ACC112 (cell line): ENCODE data around the gene ITGAE.
"Not testable (repeated sequence)": the region's sequence is repeated elsewhere in the genome, so short reads cannot be mapped to it uniquely, and the experiment has no call there.

Experiments
- H2AFZ ChIP-seq: fragments of 200-600 bp; sonication (generic); one replicate; pipeline ENCODE4 v1.6.0; 2017; ENCODE audit warnings: antibody characterized with exemption, low read length; ENCODE audit not compliant: unreplicated experiment
- H3K27ac ChIP-seq: fragments of 200-600 bp; sonication (generic); 2 replicates; pipeline ENCODE4 v1.5.1; 2014; ENCODE audit warnings: low read depth, mild to moderate bottlenecking, antibody characterized with exemption, low read length, moderate library complexity
- H3K27me3 ChIP-seq: fragments of 200-600 bp; sonication (generic); 2 replicates; pipeline ENCODE4 v1.6.1; 2014; ENCODE audit warnings: mild to moderate bottlenecking, antibody characterized with exemption, low read length, moderate library complexity, mixed read lengths; ENCODE audit not compliant: insufficient read depth
- H3K36me3 ChIP-seq: fragments of 200-600 bp; sonication (generic); 2 replicates; pipeline ENCODE4 v1.6.1; 2016; ENCODE audit warnings: mild to moderate bottlenecking, antibody characterized with exemption, low read length, moderate library complexity, mixed read lengths; ENCODE audit not compliant: insufficient read depth
- H3K4me1 ChIP-seq: fragments of 200-600 bp; sonication (generic); one replicate; pipeline ENCODE4 v1.6.1; 2016; ENCODE audit warnings: low read length, mixed read lengths; ENCODE audit not compliant: insufficient read depth, unreplicated experiment, control insufficient read depth
- H3K4me3 ChIP-seq: fragments of 200-600 bp; sonication (generic); 2 replicates; pipeline ENCODE4 v1.5.1; 2014; ENCODE audit warnings: mild to moderate bottlenecking, low read depth, low read length
- H3K79me2 ChIP-seq: fragments of 200-600 bp; sonication (generic); one replicate; pipeline ENCODE4 v1.6.0; 2016; ENCODE audit warnings: low read length; ENCODE audit not compliant: control insufficient read depth, unreplicated experiment, insufficient read depth

ITGAE gene

DNA sequence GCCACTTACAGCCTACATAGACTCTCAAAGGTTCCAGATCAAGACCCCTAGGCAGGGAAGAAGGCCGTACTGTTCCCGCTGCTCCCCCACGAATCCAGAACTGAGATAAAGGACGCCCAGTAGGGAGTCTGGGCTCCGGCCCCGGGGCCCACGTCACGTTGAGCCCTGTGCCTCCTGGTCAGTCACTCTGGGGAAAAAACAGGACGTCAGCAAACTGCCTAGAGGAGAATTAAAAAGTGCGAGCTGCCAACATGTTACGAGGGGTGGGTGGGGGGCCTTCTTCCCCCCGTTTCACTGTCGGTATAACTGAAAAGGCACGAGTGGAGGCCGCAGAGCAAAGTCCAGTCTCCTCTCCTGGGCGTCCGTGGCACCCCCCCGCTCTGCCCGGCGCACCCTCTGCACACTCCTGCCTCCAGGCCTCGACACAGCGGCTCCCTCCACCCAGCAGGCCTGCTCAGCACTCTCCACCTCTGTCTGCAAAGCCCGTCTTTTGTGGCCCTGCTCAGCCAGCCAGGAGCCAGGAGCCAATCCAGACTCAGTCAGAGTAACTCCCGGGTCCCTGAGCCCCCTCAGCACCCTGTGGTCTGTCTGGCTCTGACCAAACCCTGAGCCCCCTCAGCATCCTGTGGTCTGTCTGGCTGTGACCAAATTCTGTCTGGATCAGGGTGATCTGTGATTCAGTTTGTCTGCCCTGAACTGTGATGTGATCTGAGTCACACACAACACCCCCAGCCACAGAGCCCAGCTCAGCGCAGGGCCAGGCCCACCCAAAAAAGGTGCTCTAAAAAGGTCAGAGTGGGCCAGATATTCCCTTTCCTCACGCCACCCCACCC, 6.2 kb downstream of the ITGAE start:
- Histone ChIP-seq H2AFZ (no peak overlapping the region), H3K4me1 (peaks cover 21% of the 10 kb centered on the region), H3K36me3 (no peaks in the 10 kb centered on the region), H3K4me3 (no peak overlapping the region), H3K27ac (no peak overlapping the region), H3K79me2 (no peaks in the 10 kb centered on the region), H3K27me3 (no peaks in the 10 kb centered on the region)

DNA sequence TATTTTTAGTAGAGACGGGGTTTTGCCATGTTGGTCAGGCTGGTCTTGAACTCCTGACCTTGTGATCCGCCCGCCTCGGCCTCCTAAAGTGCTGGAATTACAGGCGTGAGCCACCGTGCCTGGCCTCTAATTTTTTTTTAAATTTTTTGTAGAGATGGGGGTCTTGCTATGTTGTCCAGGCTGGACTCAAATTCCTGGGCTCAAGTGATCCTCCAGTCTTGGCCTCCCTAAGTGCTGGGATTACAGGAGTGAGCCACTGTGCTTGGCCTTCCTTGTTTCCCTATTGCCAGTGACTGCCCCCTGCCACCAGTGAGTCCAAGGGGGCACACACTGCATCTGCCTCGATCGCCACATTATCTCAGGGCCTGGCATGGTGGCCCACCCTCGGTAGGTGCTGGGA, 6.8 kb downstream of the ITGAE start:
- H3K27me3 ChIP-seq, H3K36me3 ChIP-seq, H3K79me2 ChIP-seq, H3K4me3 ChIP-seq, H2AFZ ChIP-seq, H3K27ac ChIP-seq: not testable (repeated sequence)
- peaks cover 21% of the 10 kb centered on the region for H3K4me1 ChIP-seq

DNA sequence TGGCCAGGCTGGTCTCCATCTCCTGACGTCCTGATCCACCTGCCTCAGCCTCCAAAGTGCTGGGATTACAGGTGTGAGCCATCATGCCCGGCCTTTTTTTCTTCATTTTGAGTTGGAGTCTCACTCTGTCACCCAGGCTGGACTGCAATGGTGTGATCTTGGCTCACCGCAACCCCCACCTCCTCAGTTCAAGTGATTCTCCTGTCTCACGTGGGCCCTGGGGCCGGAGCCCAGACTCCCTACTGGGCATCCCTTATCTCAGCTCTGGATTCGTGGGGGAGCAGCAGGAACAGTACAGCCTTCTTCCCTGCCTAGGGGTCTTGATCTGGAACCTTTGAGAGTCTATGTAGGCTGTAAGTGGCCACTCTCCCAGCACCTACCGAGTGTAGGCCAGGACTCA, 7.7 kb downstream of the ITGAE start:
- peaks cover 12% of the 10 kb centered on the region for H3K4me1 ChIP-seq
- not testable (repeated sequence) for H3K27ac ChIP-seq, H2AFZ ChIP-seq, H3K4me3 ChIP-seq, H3K36me3 ChIP-seq, H3K79me2 ChIP-seq, H3K27me3 ChIP-seq

DNA sequence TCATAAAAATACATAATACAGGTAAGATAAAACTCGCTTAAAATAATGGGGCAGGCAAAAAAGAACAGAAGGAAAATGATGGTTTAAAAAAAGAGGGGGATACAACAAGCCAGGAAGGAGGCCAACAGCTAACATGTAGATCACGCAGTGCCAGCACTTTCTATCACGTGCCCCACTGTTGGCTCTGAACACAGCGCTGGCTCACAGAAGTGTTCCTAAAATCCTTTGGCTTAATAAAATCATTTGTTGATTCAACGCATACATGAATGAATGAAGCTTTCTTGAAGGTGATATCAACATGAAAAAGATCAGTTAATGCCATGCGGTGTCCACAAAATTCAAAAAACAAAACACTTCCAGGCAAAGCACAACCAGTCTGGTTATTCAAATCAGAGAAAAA, 8.5 kb downstream of the ITGAE start:
- Histone ChIP-seq H3K79me2 (no peaks in the 10 kb centered on the region), H3K4me3 (no peak overlapping the region), H3K27ac (no peak overlapping the region), H2AFZ (no peak overlapping the region), H3K4me1 (peaks cover 12% of the 10 kb centered on the region), H3K27me3 (no peaks in the 10 kb centered on the region), H3K36me3 (no peaks in the 10 kb centered on the region)

DNA sequence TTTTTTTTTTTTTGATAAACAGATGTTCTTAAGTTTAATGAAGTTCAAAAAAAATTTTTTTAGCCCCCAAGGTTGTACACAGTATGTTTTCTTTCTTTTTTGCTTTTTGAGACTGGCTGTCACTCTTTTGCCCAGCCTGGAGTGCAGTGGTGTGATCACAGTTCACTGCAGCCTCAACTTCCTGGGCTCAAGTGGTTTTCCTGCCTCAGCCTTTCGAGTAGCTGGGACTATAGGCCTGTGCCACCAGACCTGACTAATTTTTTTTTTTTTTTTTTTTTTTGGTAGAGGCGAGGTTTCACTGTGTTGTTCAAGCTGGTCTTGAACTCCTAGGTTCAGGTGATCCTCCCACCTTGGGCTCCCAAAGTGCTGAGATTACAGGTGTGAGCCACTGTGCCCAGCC, 12.8 kb downstream of the ITGAE start:
- H3K36me3 ChIP-seq: no peaks in the 10 kb centered on the region
- no peak overlapping the region for H3K4me3 ChIP-seq
- H3K4me1 ChIP-seq: peaks cover 6% of the 10 kb centered on the region
- no peaks in the 10 kb centered on the region for H3K79me2 ChIP-seq
- H3K27me3 ChIP-seq: no peaks in the 10 kb centered on the region
- no peak overlapping the region for H2AFZ ChIP-seq
- H3K27ac ChIP-seq: no peak overlapping the region

DNA sequence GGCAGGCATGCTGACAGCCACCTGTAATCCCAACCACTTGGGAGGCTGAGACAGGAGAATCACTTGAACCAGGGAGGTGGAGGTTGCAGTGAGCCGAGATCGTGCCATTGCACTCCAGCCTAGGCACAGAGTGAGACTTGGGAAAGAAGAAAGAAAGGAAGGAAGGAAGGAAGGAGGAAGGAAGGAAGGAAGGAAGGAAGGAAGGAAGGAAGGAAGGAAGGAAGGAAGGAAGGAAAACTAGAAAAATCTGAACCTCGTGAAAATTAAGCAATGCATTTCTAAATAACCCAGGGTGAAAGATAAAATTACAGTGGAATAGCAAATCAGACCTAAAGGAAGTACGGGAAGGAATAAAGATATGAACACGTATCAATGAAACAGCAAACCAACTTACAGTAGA, 15.7 kb downstream of the ITGAE start:
- H3K36me3 ChIP-seq: not testable (repeated sequence)

DNA sequence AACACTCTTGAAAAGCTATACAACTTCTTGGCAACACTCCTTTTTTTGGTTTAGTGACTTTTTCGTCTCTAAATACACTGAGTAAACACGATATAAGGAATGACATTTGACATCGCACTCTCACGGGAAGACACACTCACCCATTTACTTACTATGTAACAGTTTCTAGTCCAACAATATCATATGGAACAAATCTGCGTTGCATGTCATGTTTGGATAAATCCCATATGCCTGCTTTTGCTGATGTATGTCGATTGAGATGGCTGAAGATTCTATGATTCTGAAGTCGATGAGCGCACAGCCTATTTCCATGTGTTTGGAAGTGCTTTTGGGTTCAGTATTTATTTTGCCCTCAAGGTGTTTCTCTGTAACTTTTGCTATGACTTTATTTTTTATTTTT, 18.2 kb downstream of the ITGAE start:
- Histone ChIP-seq H3K79me2 (no peaks in the 10 kb centered on the region), H3K36me3 (no peaks in the 10 kb centered on the region), H3K27ac (no peak overlapping the region), H3K27me3 (no peaks in the 10 kb centered on the region), H3K4me3 (no peak overlapping the region), H2AFZ (no peak overlapping the region), H3K4me1 (no peaks in the 10 kb centered on the region)

More for the DNA sequence above, 15.7 kb downstream of the ITGAE start:
- not testable (repeated sequence) for H3K4me3 ChIP-seq, H3K4me1 ChIP-seq, H3K79me2 ChIP-seq, H3K27me3 ChIP-seq, H3K27ac ChIP-seq, H2AFZ ChIP-seq

DNA sequence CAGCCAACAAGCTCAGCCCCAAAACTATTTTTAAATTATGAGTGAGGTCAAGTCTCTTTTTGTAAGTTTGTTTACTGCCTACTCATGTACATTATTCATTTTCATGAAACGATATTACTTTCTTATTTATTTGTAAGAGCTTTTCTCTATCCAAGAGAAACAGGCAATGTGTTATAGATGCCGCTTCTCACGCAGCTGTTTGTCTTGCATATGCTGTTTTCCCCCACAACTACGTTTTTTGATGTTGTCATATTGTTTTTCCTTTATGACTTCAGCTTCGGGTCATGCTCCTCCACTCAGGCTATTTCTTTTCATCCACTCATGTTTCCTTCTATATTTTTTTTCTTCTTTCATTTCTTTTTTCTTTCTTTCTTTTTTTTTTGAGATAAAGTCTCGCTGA, 20.0 kb downstream of the ITGAE start:
- Histone ChIP-seq H2AFZ (no peak overlapping the region), H3K27ac (no peak overlapping the region), H3K27me3 (no peaks in the 10 kb centered on the region), H3K36me3 (no peaks in the 10 kb centered on the region), H3K4me3 (no peak overlapping the region), H3K79me2 (no peaks in the 10 kb centered on the region), H3K4me1 (no peaks in the 10 kb centered on the region)

DNA sequence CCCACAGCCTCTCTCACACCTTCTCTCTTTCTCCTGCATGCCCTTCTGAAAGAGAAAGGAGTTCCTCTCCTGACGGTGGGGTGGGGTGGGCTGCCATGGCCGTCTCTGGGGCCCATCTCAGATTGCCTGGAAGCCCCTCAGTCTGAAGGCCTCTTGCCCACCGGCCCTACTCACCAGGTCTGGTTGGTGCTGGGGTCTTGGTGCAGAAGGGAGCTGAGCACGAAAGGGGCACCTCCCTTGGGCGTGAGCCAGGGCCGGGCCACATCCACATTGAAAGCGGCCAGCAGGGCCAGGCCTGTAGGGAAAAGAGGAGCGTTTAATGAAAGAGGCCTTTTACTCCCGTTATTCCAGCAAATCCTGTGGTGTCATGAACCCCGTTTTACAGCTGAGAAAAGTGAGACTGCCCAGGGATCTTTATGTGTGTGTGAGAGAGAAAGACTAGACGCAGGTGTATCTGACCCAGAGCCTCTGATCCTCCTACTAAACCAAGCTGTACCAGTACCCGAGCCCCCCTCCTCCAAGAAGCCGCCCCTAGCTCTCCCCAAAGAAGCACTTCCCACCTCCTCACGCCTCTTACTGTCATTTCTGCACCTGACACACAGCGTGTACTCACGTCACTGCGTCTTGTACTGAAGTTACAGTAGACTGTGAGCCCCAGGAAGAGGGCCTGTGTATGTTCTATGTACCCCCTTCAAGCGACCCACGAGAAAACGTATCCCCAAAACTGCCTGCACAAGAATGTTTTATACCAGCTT, 23.4 kb downstream of the ITGAE start:
- Histone ChIP-seq H3K4me1 (peaks cover 11% of the 10 kb centered on the region), H3K4me3 (no peak overlapping the region), H2AFZ (no peak overlapping the region), H3K36me3 (no peaks in the 10 kb centered on the region), H3K79me2 (no peaks in the 10 kb centered on the region), H3K27ac (no peak overlapping the region), H3K27me3 (no peaks in the 10 kb centered on the region)

DNA sequence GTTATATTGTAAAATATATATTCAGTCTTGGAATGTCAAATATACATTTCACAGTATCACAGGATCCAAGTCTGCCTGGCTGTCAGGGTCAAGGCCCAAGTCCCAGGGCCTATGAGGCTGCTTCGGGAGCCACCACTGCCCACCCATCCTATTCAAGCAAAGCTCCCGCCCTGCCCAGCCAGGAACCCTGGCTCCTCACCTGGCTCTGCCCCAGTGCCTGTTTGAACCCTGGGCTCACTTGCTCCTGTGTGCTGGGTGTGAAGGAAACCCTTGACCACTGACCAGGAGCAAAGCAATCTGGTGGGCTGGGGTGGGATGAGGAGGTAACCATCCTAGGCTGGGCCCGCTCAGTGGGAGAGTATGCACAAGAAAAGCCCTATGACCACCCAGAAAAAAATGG, 27.0 kb downstream of the ITGAE start:
- H3K27ac ChIP-seq: no peak overlapping the region

DNA sequence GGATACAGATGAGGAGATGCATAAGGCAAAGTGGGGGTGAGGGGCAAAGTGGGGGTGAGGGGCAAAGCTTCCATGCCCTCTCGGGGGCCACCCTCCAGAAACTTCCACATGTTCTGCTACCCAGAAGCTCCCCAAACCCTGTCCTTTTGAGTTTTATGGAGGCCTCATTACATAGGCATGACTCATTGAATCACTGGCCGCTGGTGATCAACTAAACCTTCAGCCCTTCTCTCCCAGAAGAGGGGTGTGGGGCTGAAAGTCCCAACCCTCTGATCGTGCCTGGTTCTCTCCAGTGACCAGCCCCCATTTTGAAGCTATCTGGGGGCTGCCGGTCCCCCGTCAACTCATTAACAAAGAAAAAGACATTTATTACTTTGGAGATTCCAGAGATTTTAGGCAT, 27.5 kb downstream of the ITGAE start:
- H3K4me1 ChIP-seq: peaks cover 11% of the 10 kb centered on the region
- H3K27me3 ChIP-seq: no peaks in the 10 kb centered on the region
- no peaks in the 10 kb centered on the region for H3K36me3 ChIP-seq
- H3K4me3 ChIP-seq: no peak overlapping the region
- H3K27ac ChIP-seq: no peak overlapping the region
- peak overlapping the region; percentile 87 for H2AFZ ChIP-seq
- no peaks in the 10 kb centered on the region for H3K79me2 ChIP-seq

More for the DNA sequence above, 27.0 kb downstream of the ITGAE start:
- Histone ChIP-seq H2AFZ (no peak overlapping the region), H3K79me2 (no peaks in the 10 kb centered on the region), H3K36me3 (no peaks in the 10 kb centered on the region), H3K27me3 (no peaks in the 10 kb centered on the region), H3K4me1 (peaks cover 11% of the 10 kb centered on the region), H3K4me3 (no peak overlapping the region)
